ENCODE data around the gene COX20.
A peak's percentile ranks its signal among the peaks of the same experiment; 100 is the strongest.
"Not testable (repeated sequence)": the region's sequence is repeated elsewhere in the genome, so short reads cannot be mapped to it uniquely, and the experiment has no call there.

COX20 gene

GRCh38 chr1:244835276-244836134 is at the start of gene COX20:
TSS of gene COX20 (plus strand) at chr1:244835658. CDS start at chr1:244835715, 57 bp downstream.
- peaks cover 55% of the 10 kb centered on the region for H3K4me1 Mint-ChIP-seq
- H3K27me3 Mint-ChIP-seq: no peaks in the 10 kb centered on the region

GRCh38 chr1:244788493-244789275 is 46.8 kb upstream of the COX20 start:
- no peaks in the 10 kb centered on the region for H3K9me3 Mint-ChIP-seq
- H3K4me1 Mint-ChIP-seq: peaks cover 4% of the 10 kb centered on the region
- no peak overlapping the region for H3K27ac Mint-ChIP-seq
- H3K27me3 Mint-ChIP-seq: no peaks in the 10 kb centered on the region
- ATAC-seq: no peak
- H3K36me3 Mint-ChIP-seq: no peaks in the 10 kb centered on the region
- H3K4me3 Mint-ChIP-seq: no peak overlapping the region

More at GRCh38 chr1:244835276-244836134, at the start of gene COX20:
- H3K36me3 Mint-ChIP-seq: peaks cover 30% of the 10 kb centered on the region
- H3K27ac Mint-ChIP-seq: peak within 1 kb of the TSS; percentile 96
- peak; percentile 89 for ATAC-seq
- H3K4me3 Mint-ChIP-seq: peak within 1 kb of the TSS; percentile 99
- H3K9me3 Mint-ChIP-seq: no peaks in the 10 kb centered on the region

- Mint-ChIP-seq H3K36me3 (no peaks in the 10 kb centered on the region), H3K9me3 (no peaks in the 10 kb centered on the region), H3K27ac (no peak overlapping the region), H3K4me3 (no peak overlapping the region), H3K27me3 (no peaks in the 10 kb centered on the region), H3K4me1 (peaks cover 4% of the 10 kb centered on the region)
- ATAC-seq: no peak
Observed at GRCh38 chr1:244789276-244789580, 46.2 kb upstream of the COX20 start.

GRCh38 chr1:244789731-244790130 is 45.7 kb upstream of the COX20 start:
- H3K4me1 Mint-ChIP-seq: peaks cover 4% of the 10 kb centered on the region
- no peaks in the 10 kb centered on the region for H3K9me3 Mint-ChIP-seq
- no peak overlapping the region for H3K4me3 Mint-ChIP-seq

GRCh38 chr1:244791061-244791460 is 44.4 kb upstream of the COX20 start:
- no peaks in the 10 kb centered on the region for H3K9me3 Mint-ChIP-seq
- H3K27ac Mint-ChIP-seq: no peak overlapping the region
- H3K4me1 Mint-ChIP-seq: peaks cover 4% of the 10 kb centered on the region
- no peak for ATAC-seq
- no peaks in the 10 kb centered on the region for H3K27me3 Mint-ChIP-seq
- H3K4me3 Mint-ChIP-seq: no peak overlapping the region
- no peaks in the 10 kb centered on the region for H3K36me3 Mint-ChIP-seq

More at GRCh38 chr1:244789731-244790130, 45.7 kb upstream of the COX20 start:
- H3K36me3 Mint-ChIP-seq: no peaks in the 10 kb centered on the region
- H3K27ac Mint-ChIP-seq: no peak overlapping the region
- no peak for ATAC-seq
- H3K27me3 Mint-ChIP-seq: no peaks in the 10 kb centered on the region

- Mint-ChIP-seq H3K4me3 (no peak overlapping the region), H3K36me3 (no peaks in the 10 kb centered on the region), H3K27me3 (no peaks in the 10 kb centered on the region), H3K9me3 (no peaks in the 10 kb centered on the region), H3K4me1 (peaks cover 4% of the 10 kb centered on the region), H3K27ac (no peak overlapping the region)
- ATAC-seq: no peak
Observed at GRCh38 chr1:244792188-244792850, 43.1 kb upstream of the COX20 start.

- Mint-ChIP-seq H3K4me1 (no peaks in the 10 kb centered on the region), H3K27me3 (peaks cover 15% of the 10 kb centered on the region), H3K36me3 (no peaks in the 10 kb centered on the region), H3K4me3 (no peak overlapping the region), H3K27ac (no peak overlapping the region), H3K9me3 (no peaks in the 10 kb centered on the region)
- ATAC-seq: no peak
Observed at GRCh38 chr1:244794071-244794470, 41.4 kb upstream of the COX20 start.

GRCh38 chr1:244794516-244794915 is 40.9 kb upstream of the COX20 start:
- H3K27me3 Mint-ChIP-seq: peaks cover 15% of the 10 kb centered on the region
- not testable (repeated sequence) for ATAC-seq, H3K9me3 Mint-ChIP-seq, H3K4me3 Mint-ChIP-seq, H3K36me3 Mint-ChIP-seq, H3K4me1 Mint-ChIP-seq, H3K27ac Mint-ChIP-seq

GRCh38 chr1:244796719-244797406 is 38.6 kb upstream of the COX20 start:
- H3K36me3 Mint-ChIP-seq: no peaks in the 10 kb centered on the region
- no peak overlapping the region for H3K4me3 Mint-ChIP-seq
- H3K4me1 Mint-ChIP-seq: peaks cover 9% of the 10 kb centered on the region
- no peaks in the 10 kb centered on the region for H3K9me3 Mint-ChIP-seq
- H3K27ac Mint-ChIP-seq: no peak overlapping the region
- H3K27me3 Mint-ChIP-seq: peaks cover 15% of the 10 kb centered on the region
- ATAC-seq: no peak

- Mint-ChIP-seq H3K4me1 (peaks cover 10% of the 10 kb centered on the region), H3K4me3 (no peak overlapping the region), H3K36me3 (no peaks in the 10 kb centered on the region), H3K27me3 (peaks cover 15% of the 10 kb centered on the region), H3K27ac (peak overlapping the region; percentile 72), H3K9me3 (no peaks in the 10 kb centered on the region)
- no peak for ATAC-seq
Observed at GRCh38 chr1:244800821-244801220, 34.6 kb upstream of the COX20 start.

- peak; percentile 74 for ATAC-seq
- Mint-ChIP-seq H3K4me1 (peaks cover 10% of the 10 kb centered on the region), H3K27me3 (peaks cover 15% of the 10 kb centered on the region), H3K4me3 (peak overlapping the region; percentile 50), H3K9me3 (no peaks in the 10 kb centered on the region), H3K27ac (peak overlapping the region; percentile 72), H3K36me3 (no peaks in the 10 kb centered on the region)
Observed at GRCh38 chr1:244801246-244801645, 34.2 kb upstream of the COX20 start.

GRCh38 chr1:244802041-244802440 is 33.4 kb upstream of the COX20 start:
- Mint-ChIP-seq H3K4me3 (no peak overlapping the region), H3K4me1 (peaks cover 13% of the 10 kb centered on the region), H3K27ac (peak overlapping the region; percentile 72), H3K36me3 (no peaks in the 10 kb centered on the region), H3K9me3 (no peaks in the 10 kb centered on the region), H3K27me3 (peaks cover 15% of the 10 kb centered on the region)
- no peak for ATAC-seq

- Mint-ChIP-seq H3K27me3 (peaks cover 13% of the 10 kb centered on the region), H3K36me3 (no peaks in the 10 kb centered on the region), H3K27ac (peak overlapping the region; percentile 7), H3K4me3 (no peak overlapping the region), H3K9me3 (no peaks in the 10 kb centered on the region), H3K4me1 (peaks cover 17% of the 10 kb centered on the region)
- ATAC-seq: no peak
Observed at GRCh38 chr1:244802556-244803239, 32.8 kb upstream of the COX20 start.

GRCh38 chr1:244804841-244805240 is 30.6 kb upstream of the COX20 start:
- no peak for ATAC-seq
- Mint-ChIP-seq H3K4me1 (peaks cover 17% of the 10 kb centered on the region), H3K27ac (no peak overlapping the region), H3K4me3 (no peak overlapping the region), H3K9me3 (no peaks in the 10 kb centered on the region), H3K36me3 (no peaks in the 10 kb centered on the region), H3K27me3 (no peaks in the 10 kb centered on the region)

Measured in stimulated activated memory B cell treated with anti-CD40 and anti-IgM and Interleukin-4, amounts not matched to agents 10 μg/mL and 1 μg/mL and 100 μg/mL, for 72 hours (primary cell).